NB4 (cell line): ENCODE measurements around the gene FPR1.

Experiments used
- MYC ChIP-seq: IDR thresholded peaks from 2 replicates; pipeline ENCODE4 v1.6.1; 2011; ENCODE audit warnings: low read depth, low read length
- TF ChIP-seq, protein P1 (sequence below): IDR thresholded peaks from one replicate; pipeline ENCODE4 v1.5.1; 2012; ENCODE audit warnings: low read depth, low read length

DNA sequence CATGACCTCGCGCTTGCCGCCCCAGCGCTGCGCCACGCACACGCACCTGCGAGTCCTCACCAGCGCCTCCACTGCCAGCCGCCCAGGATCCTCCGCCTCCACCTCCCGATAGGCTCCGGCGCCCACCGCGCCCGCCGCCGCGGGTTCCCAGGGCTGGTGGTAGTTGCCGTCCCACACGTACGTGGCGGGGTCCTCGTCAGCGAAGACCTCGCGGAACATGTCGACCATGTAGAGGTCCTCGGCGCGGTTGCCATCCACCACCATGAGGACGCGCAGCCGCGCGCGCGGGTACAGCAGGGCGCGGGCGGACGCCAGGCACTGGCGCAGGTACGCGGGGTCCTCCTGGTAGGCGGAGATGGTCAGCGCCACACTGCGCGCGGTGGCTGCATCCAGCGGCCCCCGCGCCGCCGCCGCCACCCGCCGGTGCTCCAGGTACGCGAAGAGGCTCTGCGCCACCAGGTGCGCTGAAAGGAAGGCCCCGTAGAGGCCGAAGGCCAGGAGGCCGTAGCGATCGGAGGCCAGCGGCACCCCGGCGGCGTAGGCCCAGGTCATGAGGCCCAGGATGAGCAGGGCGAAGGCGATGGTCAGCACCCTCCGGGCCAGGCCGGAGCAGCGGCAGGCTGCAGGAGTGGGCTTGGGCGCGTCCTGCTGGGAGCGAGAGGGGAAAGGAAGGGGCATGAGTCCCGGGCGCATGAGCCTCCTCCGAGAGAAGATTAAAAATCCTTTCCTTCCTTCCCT, 32.3 kb downstream of the FPR1 start:
- TF ChIP-seq, protein P1, sequence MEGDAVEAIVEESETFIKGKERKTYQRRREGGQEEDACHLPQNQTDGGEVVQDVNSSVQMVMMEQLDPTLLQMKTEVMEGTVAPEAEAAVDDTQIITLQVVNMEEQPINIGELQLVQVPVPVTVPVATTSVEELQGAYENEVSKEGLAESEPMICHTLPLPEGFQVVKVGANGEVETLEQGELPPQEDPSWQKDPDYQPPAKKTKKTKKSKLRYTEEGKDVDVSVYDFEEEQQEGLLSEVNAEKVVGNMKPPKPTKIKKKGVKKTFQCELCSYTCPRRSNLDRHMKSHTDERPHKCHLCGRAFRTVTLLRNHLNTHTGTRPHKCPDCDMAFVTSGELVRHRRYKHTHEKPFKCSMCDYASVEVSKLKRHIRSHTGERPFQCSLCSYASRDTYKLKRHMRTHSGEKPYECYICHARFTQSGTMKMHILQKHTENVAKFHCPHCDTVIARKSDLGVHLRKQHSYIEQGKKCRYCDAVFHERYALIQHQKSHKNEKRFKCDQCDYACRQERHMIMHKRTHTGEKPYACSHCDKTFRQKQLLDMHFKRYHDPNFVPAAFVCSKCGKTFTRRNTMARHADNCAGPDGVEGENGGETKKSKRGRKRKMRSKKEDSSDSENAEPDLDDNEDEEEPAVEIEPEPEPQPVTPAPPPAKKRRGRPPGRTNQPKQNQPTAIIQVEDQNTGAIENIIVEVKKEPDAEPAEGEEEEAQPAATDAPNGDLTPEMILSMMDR: no peak
- no peak for TF ChIP-seq MYC
